Right cardiac atrium (tissue), 5 donors: ENCODE measurements around the gene ZNF598. TPM values are rescaled to one million over a fixed set of nuclear protein-coding genes. Genes with fewer than 3 reads are reported as not detected.

ENCODE experiments used
- ATAC-seq, 2 donors: fragments of 200-7000 bp; cut with Tn5 transposase; one replicate each; pipeline versions ENCODE4 v1.8.0 to v1.9.1; 2020; ENCODE audit warnings: moderate library complexity in 2 of 2, mild to moderate bottlenecking in 1 of 2
- DNase-seq, 3 donors: peaks; one replicate each; pipeline ENCODE4 v3.0.0-alpha.2; 2020
- H3K27ac ChIP-seq: one replicate; pipeline ENCODE4 v1.5.1; 2013; ENCODE audit warnings: mild to moderate bottlenecking, low read length, control low read depth, moderate library complexity
- H3K27me3 ChIP-seq: one replicate; pipeline ENCODE4 v1.6.1; 2013; ENCODE audit not compliant: control insufficient read depth, insufficient read depth
- H3K4me1 ChIP-seq: one replicate; pipeline ENCODE4 v1.6.1; 2013; ENCODE audit warnings: low read length; ENCODE audit not compliant: control insufficient read depth, insufficient read depth
- H3K4me3 ChIP-seq: one replicate; pipeline ENCODE4 v1.5.1; 2013; ENCODE audit warnings: low read length, control low read depth
- H3K9me3 ChIP-seq: one replicate; pipeline ENCODE4 v1.6.1; 2013; ENCODE audit warnings: low read length; ENCODE audit not compliant: control insufficient read depth
- WGBS: extraction: QIAGEN DNeasy Blood & Tissue Kit; methylation state at CpG from one replicate; pipeline ENCODE4 v1.1.7; 2013; 5-methylcytosine and 5-hydroxymethylcytosine counted together
- intact Hi-C, 4 donors: fragments of 100-400 bp; cut with DNase I; formaldehyde crosslinking; loops; one replicate each; pipeline versions ENCODE4 v1.11.0 to v1.14.0; 2022 to 2023
- polyA plus RNA-seq: library from polyadenylated mRNA; stranded (reverse); fragments of 200-250 nt; gene quantifications from one replicate; pipeline ENCODE4 v1.2.3, GENCODE V29; 2013
- total RNA-seq, 4 donors: library from RNA; stranded (reverse); fragmentation: NEBNext Ultra II Directional; extraction: Animal tissue kit (Norgen Biotek cat#: 25700); gene quantifications; one replicate each; pipeline ENCODE4 v1.2.1, GENCODE V29; 2021
- donor health status: healthy with polysubstance abuse.
- donor health status: DM: no; HTN: yes; CAD: no.
- donor health status: DM: no; HTN: no; CAD: no.
- donor health status: DM: no; HTN: yes; CAD: no; lungs with severe emphysema.
- donor health status: DM: yes; HTN: yes; CAD: no.

Gene ZNF598
- total and polyA plus RNA-seq, 5 donors = 14.0 to 20.5 (median 17.2) TPM

GRCh38 chr16:2047330-2048115, 37.9 kb upstream of the ZNF598 start, which contains the start of the genes NTHL1 and TSC2:
Gene NTHL1 (minus strand): TSS chr16:2047834. CDS start chr16:2047823, 11 bp downstream.
Gene TSC2 (plus strand): TSS chr16:2047985. CDS start chr16:2048616, 631 bp downstream.
- Histone ChIP-seq H3K4me3 (peak within 1 kb of the TSS; percentile 91), H3K9me3 (no peaks in the 10 kb centered on the region), H3K4me1 (peaks cover 4% of the 10 kb centered on the region), H3K27ac (peak within 1 kb of the TSS; percentile 44), H3K27me3 (no peaks in the 10 kb centered on the region)
- intact Hi-C loops = no loop called here
- peak; percentile 82 to 95 for ATAC-seq
- WGBS = under 1% methylated on average over 81 of the region's 81 CpGs
- peak; percentile 97 to 99 (median 98) for DNase-seq

GRCh38 chr16:2046893-2047329, 37.3 kb upstream of the ZNF598 start:
- Histone ChIP-seq H3K27ac (peak overlapping the region; percentile 44), H3K9me3 (no peaks in the 10 kb centered on the region), H3K27me3 (no peaks in the 10 kb centered on the region), H3K4me3 (peak overlapping the region; percentile 91), H3K4me1 (peaks cover 4% of the 10 kb centered on the region)
- ATAC-seq = no peak
- intact Hi-C loops = no loop called here
- 19% methylated on average over 8 of the region's 8 CpGs for WGBS
- peak in 1 of 3 donors; percentile 11 for DNase-seq

- no peak overlapping the region for H3K4me3 ChIP-seq
- H3K27me3 ChIP-seq = no peaks in the 10 kb centered on the region
- WGBS = 89% methylated on average over 21 of the region's 21 CpGs
- no peaks in the 10 kb centered on the region for H3K9me3 ChIP-seq
- no peak overlapping the region for H3K27ac ChIP-seq
- peaks cover 4% of the 10 kb centered on the region for H3K4me1 ChIP-seq
- ATAC-seq (no peak), DNase-seq (peak in 1 of 3 donors; percentile 57)
- intact Hi-C loops = no loop called here
These were observed 36.6 kb upstream of the ZNF598 start for GRCh38 chr16:2045965-2046892.

GRCh38 chr16:2044541-2044940, 34.9 kb upstream of the ZNF598 start:
- H3K4me1 ChIP-seq = peaks cover 9% of the 10 kb centered on the region
- H3K4me3 ChIP-seq = no peak overlapping the region
- no peaks in the 10 kb centered on the region for H3K9me3 ChIP-seq
- DNase-seq = peak in 1 of 3 donors; percentile 48
- intact Hi-C loops = no loop called here
- no peaks in the 10 kb centered on the region for H3K27me3 ChIP-seq
- WGBS = 81% methylated on average over 22 of the region's 22 CpGs
- ATAC-seq = no peak
- H3K27ac ChIP-seq = no peak overlapping the region

GRCh38 chr16:2043667-2044451, 34.2 kb upstream of the ZNF598 start:
- ATAC-seq (peak in 1 of 2 donors; percentile 25), DNase-seq (peak; percentile 77 to 87 (median 84))
- 47% methylated on average over 26 of the region's 26 CpGs for WGBS
- Histone ChIP-seq H3K27me3 (no peaks in the 10 kb centered on the region), H3K9me3 (no peaks in the 10 kb centered on the region), H3K4me1 (peaks cover 12% of the 10 kb centered on the region), H3K27ac (no peak overlapping the region), H3K4me3 (no peak overlapping the region)
- intact Hi-C loops = no loop called here

- WGBS = 76% methylated on average over 11 of the region's 11 CpGs
- H3K4me3 ChIP-seq = no peak overlapping the region
- ATAC-seq = no peak
These were observed 33.5 kb upstream of the ZNF598 start for GRCh38 chr16:2042986-2043666.

GRCh38 chr16:2042171-2042985, 32.8 kb upstream of the ZNF598 start:
- WGBS = 48% methylated on average over 22 of the region's 22 CpGs
- H3K4me1 ChIP-seq = peaks cover 12% of the 10 kb centered on the region
- peak; percentile 5 to 25 for ATAC-seq
- no peaks in the 10 kb centered on the region for H3K9me3 ChIP-seq
- peak; percentile 56 to 85 (median 83) for DNase-seq
- no peaks in the 10 kb centered on the region for H3K27me3 ChIP-seq
- H3K4me3 ChIP-seq = no peak overlapping the region
- H3K27ac ChIP-seq = no peak overlapping the region
- intact Hi-C loops = no loop called here

More at GRCh38 chr16:2042986-2043666, 33.5 kb upstream of the ZNF598 start:
- DNase-seq = peak in 1 of 3 donors; percentile 54
- no peaks in the 10 kb centered on the region for H3K27me3 ChIP-seq
- no peaks in the 10 kb centered on the region for H3K9me3 ChIP-seq
- no peak overlapping the region for H3K27ac ChIP-seq
- intact Hi-C loops = no loop called here
- peaks cover 12% of the 10 kb centered on the region for H3K4me1 ChIP-seq

GRCh38 chr16:2040787-2041522, 31.3 kb upstream of the ZNF598 start:
- peak in 1 of 3 donors; percentile 61 for DNase-seq
- H3K27ac ChIP-seq = no peak overlapping the region
- H3K27me3 ChIP-seq = no peaks in the 10 kb centered on the region
- intact Hi-C loops = no loop called here
- WGBS = 68% methylated on average over 20 of the region's 20 CpGs
- no peaks in the 10 kb centered on the region for H3K9me3 ChIP-seq
- ATAC-seq = no peak
- H3K4me1 ChIP-seq = peaks cover 12% of the 10 kb centered on the region
- no peak overlapping the region for H3K4me3 ChIP-seq
